SHP77 (cell line): Measurements from ENCODE around the gene KLHL15.
A peak's percentile ranks its signal among the peaks of the same experiment; 100 is the strongest.
"Not testable (repeated sequence)": the region's sequence is repeated elsewhere in the genome, so short reads cannot be mapped to it uniquely, and the experiment has no call there.

Experiments used
- DNase-seq, 2 experiments: peaks; one replicate each; lab custom pipeline; 2025; lab: John Stamatoyannopoulos, UW

KLHL15 gene

DNA sequence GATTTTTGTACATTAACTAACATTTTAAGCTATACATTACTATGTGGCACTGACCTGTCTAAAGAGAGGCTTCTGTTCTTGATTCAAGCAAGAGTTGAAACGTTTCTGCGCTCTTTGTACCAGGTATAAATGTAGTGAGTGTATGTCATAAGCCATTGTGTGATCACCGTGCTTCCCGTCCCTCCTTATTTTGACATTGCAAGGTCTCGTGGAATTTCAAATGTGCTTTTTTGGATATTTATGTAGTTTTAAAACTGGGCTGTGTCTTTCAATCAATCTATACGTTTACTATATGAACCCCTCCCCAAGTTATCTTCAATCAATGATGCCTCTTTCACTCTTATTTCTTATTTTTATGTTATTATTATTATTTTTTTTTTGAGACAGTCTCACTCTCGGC lies at the start of gene KLHL15:
Gene KLHL15 (minus strand): TSS at position 101 of the 400 bp plus-strand sequence. CDS start 20,493 bp downstream, outside the sequence.
- no peak for DNase-seq

DNA sequence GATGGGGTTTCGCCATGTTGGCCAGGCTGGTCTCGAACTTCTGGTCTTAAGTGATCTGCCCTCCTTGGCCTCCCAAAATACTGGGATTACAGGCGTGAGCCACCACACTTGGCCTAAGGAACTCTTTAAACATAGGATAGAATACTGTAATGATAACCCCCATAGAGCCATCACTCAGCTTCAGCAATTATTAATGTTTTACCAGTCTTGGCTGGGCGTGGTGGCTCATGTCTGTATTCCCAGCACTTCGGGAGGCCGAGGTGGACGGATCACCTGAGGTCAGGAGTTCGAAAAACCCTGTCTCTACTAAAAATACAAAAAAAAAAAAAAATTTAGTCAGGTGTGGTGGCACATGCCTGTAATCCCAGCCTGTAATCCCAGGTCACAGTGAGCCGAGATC lies 42.9 kb upstream of the KLHL15 start:
- no peak for DNase-seq

DNA sequence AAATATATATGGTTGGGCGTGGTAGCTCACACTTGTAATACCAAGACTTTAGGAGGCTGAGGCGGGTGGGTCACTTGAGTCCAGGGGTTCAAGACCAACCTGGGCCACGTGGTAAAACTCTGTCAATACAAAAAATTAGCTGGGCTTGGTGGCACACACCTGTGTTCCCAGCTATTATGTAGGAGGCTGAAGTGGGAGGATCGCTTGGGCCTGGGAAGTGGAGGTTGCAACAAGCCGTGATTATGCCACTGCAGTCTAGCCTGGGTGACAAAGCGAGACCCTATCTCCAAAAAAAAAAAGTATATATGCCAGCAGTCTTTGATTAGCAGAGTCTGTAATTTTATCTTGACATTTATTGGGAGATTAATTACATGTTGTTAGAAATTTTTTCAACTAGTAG lies 36.5 kb upstream of the KLHL15 start:
- DNase-seq: no peak

DNA sequence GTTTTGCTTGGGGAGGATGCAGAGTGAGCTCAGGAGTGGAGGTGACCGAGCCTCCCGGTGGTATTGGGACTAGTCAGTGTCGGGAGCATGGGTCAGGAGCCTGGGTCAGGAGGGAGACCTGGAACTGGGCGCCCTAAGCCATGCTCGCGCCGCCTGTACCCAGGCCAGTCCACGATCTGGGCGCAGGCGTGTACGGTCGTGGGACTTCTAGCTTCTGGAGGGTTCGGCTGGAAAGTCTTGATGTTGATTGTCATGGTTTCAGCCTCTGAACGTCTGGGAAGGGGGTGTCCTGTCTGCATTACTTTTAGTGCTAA lies 28.0 kb upstream of the KLHL15 start:
- no peak for DNase-seq

DNA sequence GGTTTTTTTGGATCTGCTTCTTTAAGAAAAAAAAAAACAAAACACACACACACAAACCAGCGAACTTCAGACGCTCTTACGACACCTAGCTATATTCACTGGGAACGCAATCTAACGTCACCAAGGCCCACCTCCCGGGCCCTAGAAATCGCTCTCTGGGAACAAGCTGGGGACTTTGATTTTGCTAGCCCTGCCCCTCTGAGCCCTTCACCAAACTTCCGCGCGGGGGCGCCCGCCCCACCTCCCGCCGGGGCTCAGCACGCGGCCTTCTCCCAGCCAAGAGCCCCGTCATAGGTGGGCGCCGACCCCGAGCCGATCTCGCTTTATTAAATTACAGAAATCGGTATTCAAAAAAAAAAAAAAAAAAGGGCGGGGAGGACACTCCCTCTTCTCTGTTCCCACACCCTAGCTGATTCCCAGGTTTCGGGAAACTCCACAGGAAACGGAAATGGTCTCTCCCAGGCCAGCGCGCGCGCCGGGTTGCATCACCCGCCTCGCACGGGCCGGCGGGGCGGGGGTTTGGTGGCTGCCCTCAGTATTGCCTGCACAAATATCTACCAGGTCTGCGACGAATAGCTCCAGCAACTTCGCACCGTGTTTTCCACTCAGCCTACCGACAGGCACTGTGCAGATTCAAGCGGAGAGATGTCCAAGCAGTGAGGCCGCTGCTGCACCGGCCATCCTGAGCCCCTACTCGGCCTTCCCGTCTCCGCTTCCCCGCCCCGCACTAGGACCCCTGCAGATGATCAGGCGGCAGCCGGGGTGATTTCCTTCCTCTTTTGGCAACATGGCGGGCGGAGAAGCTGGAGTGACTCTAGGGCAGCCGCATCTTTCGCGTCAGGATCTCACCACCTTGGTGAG lies 27.4 kb upstream of the KLHL15 start, which contains the start of gene EIF2S3:
Gene EIF2S3 (plus strand): TSS at position 775 of the 861 bp plus-strand sequence. CDS start 13 bp downstream, at position 788.
- DNase-seq: peak; percentile 79 to 86

DNA sequence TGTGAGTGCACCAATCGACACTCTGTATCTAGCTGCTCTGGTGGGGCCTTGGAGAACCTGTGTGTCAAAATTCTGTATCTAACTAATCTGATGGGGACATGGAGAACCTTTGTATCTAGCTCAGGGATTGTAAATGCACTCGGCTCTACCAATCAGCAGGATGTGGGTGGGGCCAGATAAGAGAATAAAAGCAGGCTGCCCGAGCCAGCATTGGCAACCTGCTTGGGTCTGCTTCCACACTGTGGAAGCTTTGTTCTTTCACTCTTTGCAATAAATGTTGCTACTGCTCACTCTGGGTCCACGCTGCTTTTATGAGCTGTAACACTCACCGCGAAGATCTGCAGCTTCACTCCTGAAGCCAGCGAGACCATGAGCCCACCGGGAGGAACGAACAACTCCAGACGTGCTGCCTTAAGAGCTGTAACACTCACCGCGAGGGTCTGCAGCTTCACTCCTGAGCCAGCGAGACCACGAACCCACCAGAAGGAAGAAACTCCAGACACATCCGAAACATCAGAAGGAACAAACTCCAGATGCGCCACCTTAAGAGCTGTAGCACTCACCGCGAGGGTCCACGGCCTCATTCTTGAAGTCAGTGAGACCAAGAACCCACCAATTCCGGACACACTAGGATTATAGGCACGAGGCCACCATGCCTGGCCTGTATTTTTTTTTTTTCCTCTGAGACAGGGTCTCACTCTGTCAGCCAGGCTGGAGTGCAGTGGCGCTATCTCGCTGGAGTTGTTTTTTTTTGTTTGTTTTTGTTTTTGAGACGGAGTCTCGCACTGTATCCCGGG lies 23.7 kb upstream of the KLHL15 start:
- not testable (repeated sequence) for DNase-seq

- DNase-seq: not testable (repeated sequence)
Observed at GRCh38 chrX:24049643-24050042, 22.7 kb upstream of the KLHL15 start.

GRCh38 chrX:24046060-24046459 lies 19.1 kb upstream of the KLHL15 start:
- DNase-seq: not testable (repeated sequence)

- no peak for DNase-seq
Observed at GRCh38 chrX:24037729-24038128, 10.7 kb upstream of the KLHL15 start.

DNA sequence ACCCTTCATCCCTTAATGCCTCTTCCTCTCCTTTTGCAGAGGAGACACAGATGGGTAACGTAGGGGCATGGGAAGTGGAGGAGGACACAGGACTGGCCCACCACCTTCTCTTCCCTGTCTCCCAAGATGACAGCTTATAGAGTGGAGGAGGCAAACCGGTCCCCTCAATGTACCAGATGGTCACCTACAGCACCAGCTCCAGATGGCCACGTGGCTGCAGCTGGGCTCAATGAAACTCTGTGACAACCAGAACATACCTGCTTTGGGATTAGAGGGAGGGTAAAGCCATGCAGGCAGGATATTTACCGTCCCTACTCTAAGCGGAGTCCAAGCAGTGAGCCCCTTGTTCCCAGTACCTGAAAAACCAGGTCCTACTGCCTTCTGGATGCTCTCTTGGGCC lies 7.5 kb upstream of the KLHL15 start:
- DNase-seq: no peak

DNA sequence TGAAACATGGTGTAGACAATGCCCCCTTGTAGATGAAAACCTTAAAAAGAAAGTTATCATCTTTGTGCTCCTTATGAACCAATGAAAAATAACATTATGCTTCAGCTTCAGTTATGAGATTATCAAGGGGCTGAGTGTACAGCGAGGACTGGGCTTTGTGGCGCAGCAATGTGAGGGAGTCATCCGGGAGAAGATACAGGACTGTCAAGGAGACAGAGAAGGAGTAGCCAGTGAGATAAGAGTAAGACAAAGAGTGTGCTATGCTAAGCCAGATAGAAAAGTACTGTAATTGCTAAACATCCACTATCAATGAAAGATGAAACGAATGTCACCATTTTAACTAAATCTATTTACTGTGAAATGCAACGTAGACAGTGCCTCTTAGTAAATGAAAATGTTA lies 3.6 kb upstream of the KLHL15 start:
- DNase-seq: no peak

DNA sequence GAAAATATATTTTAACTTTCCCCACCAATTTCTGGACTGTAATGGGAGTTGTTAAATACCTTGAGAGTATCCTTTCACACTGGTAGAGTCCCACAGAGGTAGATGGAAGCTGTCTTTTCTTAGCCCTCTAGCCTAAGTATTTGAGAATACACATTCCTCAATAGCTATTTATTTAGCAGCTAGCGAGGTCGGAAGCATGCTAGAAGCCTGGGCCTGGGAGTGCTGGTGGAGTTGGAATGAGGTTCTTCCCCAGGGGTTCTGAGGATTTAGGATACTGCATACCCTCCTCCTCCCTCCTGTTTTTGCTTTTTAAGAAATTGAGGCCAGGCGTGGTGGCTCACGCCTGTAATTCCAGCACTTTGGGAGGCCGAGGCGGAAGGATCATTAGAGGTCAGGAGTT lies 999 bp upstream of the KLHL15 start:
- DNase-seq: no peak

- peak in 1 of 2 experiments; percentile 16 for DNase-seq
Observed at GRCh38 chrX:24026432-24026831, 554 bp downstream of the KLHL15 start.

DNA sequence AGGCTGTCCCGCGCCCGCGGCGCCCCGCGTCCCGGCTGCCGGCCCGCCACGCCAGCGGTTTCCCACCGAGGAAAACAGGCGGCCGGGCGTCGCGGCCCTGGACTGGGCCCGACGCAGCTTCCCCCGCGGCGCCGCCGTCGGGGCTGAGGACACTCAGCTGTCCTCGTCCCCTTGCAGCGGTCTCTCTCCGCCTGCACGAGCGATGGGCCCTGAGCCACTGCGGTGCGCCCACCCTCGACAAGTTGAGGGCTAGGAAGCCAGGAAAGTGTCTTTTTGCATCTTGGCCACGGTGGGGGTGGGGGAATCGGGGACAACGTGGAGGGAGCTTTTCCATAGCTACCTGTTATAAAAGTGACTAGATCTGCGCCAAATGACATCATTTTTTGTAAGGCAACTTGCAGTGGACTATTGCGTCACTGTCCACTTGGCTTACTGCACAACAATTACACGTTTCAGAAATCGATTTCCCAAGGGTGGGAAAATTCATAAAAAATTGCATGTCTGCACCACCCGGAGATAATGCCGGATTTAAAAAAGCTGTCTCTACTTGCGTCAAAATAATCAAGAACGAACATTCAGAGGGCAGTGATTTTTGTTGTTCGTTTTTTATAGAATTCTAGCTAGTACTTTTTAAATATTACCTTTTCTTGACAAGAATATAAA lies 1.1 kb downstream of the KLHL15 start:
- DNase-seq: peak; percentile 12 to 54

DNA sequence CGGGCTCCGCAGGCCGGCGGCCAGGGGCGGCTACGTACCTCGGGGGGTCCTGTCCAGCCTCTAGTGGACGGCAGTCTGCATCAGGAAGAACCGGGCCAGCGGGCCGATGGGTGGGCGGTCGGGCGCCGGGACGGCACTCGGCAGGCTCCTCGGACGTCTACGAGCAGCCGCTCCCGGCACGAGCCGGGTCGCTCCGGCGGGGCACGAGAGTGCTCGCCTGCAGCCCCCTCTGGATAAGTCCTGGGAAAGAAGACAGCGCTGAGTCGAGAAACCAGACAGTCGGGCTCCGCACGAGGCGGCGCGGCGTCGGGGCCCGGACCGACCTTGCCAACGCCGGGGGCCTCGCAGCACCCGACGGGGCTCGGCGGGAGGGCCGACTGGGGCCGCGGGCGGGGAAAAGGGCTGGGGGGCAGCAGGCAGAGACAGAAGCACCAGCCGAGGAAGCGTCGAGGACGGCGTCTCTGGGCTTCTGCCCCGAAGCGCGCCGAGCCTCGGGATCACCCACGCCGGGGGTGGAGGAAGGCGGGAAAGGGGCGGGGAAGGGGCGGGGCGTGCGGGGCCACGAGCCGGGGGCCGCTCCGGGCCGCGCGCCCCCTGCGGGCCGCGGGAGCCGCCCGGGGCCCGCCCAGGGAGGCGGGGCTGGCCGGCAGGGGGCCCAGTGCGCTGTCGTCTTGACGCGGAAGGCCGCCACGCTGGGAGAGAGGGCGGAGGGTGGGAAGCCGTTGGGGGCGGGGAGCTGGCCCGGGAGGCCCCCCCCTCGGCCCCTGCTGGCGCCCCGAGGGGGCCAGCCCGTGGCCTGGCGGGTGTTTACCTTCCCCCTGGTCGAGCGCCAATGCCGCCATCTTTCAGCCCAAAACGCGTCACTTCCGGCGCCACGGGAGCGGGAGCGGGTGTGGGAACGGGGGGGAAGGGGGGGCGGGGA lies 1.9 kb downstream of the KLHL15 start:
- peak; percentile 76 to 85 for DNase-seq

DNA sequence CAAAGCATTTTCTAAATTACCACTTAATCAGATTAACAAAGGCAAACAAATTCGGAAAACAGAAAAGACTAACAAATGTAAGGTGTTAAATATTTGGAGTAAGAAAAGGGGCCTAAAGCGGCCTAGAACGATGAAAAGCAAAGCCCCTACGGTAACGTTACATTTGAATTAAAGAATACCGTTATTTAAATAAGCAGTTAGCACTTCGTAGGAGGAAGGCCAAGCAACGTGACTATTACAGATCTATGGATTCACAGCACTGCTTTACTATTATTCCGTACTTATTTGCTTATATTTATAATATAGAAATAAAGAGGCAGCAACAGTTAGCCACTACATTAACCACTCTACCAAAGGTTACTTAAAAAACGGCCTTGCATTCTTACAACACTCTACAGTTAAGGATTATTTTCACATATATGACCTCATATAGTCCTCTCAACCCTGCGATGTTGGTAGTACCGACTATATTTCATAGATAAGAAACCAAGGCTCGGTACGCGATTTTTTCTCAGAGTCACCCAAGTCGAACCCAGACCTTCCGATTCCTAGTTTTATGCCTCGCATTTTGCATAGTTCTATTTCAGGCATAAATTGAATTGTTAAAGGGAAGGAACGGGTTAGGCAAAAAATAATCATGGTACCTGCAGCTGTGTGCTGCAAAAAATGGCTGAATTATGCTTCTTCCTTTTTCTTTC lies 2.9 kb downstream of the KLHL15 start:
- DNase-seq: no peak

- no peak for DNase-seq
Observed at GRCh38 chrX:24023544-24023943, 3.4 kb downstream of the KLHL15 start.

DNA sequence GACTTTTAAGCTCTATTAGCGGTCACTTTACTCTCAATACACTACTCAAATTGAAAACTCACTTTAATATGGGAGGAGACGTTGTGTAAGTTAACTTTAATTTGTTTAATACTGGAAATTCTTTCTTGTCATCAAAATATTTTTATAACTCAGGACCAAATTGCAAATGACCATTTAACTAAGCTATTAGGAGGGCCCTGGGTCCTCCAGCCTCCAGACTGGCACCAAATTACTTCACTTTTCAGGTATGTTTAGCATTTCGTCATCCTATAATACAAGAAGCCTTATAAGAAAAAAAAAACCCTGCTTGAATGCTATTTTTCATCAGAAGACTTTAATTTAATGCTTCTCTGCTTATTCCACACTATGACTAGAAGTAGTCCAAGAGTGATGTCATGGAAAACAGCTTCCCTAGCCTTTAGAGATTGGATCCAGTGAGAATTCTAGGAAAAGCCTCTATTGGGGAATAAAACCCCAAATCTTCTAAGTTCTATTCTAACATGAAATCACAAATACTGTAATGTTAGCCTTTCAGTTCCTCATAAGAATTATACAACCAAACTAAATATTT lies 6.6 kb downstream of the KLHL15 start:
- no peak for DNase-seq

- DNase-seq: no peak
Observed at GRCh38 chrX:24019448-24019847, 7.5 kb downstream of the KLHL15 start.

DNA sequence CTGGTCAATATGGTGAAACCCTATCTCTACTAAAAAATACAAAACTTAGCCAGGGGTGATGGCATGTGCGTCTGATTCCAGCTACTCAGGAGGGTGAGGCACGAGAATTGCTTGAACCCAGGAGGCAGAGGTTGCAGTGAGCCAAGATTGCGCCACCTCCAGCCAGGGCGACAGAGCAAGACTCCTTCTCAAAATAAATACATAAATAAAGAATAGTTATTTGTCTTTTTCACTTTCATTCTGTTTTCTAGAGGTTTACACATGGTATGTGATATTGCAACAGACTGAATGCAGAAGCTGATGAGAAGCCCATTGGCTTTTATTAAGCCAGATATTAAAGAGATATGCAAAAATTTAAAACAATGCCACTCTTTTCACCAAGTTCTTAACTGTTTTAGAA lies 8.2 kb downstream of the KLHL15 start:
- DNase-seq: no peak
